GM21717 (cell line): ENCODE data around the gene CCDC106.

Experiments
- ATAC-seq: cut with Tn5 transposase; IDR thresholded peaks from one replicate; pipeline ENCODE4 v1.9.1; 2021; ENCODE audit warnings: mild to moderate bottlenecking, moderate library complexity; ENCODE audit not compliant: unreplicated experiment

Gene CCDC106

DNA sequence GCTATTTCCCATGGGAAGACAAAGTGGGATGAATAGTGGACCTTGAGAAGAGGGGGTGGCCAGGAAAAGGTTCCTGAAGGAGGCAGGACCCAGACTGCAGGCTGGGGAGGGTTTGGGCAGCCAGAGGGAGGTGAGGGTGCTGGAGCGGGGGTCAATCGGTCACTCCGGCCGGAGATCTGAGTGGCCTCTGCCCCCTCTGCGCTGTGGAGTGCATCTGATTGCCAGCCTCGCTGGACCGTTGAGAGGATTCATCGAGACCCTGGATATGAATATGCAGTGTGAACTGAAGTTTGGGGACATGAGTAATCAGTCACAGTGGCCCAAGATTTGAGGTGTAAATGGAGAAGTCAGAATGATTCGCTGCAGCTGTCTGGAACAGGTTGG is 12.7 kb upstream of the CCDC106 start:
- no peak for ATAC-seq

DNA sequence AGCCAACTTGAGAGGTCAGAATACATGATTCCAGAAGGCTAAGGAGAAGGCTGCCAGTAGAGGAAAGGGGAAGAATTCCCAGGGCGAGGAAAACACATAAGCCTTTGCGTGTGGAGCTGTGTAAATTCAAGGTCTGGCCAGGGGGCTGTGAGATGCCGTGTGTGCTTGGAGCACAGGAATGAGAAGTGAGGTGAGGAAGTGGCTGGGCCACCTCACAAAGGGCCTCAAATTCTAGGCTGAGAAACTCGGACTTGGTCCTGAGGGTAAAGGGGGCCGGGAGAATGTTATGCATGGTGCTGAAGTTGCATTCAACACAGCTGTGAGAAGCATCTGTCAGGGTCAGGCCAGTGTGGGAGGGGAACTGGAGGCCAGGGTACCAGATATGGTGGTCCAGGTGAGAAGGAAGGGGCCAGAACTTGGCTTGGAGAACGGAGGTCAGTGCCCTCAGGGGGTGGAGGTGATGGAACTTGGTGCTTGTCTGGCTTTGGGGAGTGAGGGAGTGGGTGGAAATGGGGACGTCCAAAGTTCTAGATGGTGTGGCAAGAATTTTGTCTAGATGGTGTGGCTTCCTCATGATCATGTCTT is 12.1 kb upstream of the CCDC106 start:
- no peak for ATAC-seq

DNA sequence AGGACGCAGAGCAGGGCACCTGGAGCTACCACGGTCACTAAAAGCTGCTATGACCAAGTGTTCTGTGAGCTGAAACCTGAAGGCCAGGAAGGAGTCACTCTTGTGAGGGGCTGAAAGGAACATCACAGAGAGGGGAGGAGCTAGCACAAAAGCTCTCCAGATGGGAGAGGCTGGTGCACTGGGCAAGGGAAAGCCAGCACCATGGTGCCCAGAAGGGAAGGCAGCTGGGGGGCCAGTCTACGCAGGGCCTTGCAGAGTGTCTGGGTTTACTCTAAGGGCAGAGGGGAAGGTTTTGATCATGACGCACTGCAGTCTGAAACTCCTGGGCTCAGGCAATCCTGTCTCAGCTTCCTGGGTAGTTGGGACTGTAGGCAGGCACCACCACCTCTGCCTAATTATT is 11.3 kb upstream of the CCDC106 start:
- no peak for ATAC-seq

DNA sequence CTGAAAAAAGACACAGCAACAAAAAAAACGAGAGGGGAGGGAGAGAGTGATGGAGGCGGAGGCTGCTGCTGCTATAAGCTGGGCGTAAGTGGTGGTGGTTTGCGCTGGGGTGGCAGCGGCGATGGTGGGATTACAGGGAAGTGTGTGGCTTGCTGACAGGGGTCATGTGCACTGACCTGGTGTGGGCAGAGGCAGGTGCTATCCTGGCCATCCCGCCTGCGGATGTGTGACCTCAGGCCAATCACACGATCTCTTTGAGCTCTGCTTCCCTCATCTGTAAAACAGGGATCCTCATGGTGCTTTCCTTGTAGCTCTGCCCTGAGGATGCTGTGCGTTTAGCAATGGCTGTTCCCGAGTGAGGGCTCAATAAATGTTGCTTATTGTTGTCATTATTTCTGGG is 10.5 kb upstream of the CCDC106 start:
- no peak for ATAC-seq

DNA sequence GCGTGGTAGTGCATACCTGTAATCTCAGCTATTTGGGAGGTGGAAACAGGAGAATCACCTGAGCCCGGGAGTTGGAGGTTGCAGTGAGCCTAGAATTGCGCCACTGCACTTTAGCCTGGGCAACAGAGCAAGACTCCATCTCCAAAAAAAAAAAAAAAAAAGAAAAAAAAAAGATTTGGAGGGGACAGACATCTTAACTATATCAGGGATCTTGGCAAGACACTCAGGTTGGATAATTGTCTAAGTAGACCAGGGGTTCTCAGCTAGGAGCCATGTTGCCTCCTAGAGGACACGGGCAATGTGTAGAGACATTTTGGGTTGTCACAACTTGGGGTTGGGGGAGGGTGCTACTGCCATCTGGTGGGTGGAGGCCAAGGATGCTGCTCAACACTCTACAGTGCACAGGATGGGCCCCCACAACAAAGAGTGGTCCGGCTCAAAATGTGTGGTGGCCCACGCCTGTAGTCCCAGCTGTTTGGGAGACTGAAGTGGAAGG is 9.1 kb upstream of the CCDC106 start:
- ATAC-seq, result no peak

DNA sequence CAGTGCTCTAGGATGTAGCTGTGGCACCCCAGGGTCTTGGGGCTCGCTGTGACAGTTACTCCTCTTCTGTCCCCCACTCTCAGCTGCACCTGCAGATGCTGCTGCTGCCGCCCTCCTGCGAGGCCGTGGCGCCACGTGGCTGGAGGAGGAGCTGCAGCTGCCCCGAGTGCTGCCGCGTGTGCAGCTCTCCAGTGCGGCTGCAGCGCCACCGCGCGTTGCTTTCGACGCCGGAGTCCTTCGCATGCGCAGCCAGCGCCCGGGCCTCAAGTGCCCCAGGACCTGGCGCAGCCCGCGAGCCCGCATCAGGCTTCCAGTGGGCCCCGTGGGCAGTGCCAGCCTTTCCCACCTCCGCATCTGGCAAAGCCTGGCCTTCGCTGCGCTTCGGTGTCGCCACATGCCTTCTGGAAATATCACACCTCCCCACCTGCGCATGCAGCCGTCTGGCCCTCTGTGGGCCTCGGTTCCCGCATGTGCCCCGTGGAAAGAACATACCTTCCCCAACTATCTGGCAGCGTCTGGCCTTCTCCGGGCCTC is 7.9 kb upstream of the CCDC106 start:
- no peak for ATAC-seq

DNA sequence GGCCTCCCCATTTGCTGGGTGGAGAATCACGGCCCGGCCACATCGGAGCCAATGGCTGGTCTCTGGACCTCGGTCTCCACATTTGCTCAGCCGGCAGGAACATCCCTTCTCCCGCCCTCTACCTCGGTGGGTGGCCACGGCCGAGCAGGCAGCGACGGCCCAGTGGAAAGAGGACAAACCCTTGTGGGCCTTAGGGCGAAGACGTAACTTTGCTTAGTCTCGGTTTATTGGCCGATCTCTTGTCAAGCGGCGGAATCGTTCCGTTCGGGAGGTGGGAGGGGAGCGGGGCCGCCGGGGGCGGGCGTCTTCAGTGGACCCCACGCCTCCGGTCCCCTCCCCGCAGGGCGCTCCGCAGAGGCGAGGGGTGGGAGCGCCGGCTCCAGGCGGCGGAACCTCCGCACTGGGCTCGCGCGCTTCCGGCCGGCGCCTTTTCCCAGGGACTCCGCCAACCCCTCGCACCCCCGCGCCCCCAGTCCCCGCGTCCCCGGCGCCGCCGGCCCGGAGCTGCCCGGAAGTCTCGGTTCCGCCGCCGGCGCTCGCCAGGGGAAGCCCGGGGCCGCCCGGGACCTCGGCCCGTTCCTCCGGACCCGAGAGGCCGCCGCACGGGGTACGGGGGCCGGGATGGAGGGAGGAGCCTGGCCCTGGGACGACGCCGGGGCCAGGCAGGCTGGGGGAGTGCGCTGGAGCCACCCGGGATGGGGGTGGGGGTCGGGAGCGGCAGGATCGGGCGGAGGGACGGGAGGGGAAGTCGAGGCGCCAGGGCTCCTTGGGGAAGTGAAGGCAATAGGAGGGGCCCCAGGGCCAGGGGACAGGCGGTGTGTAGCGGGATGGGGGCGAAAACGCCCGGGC is 7.2 kb upstream of the CCDC106 start, which contains the start of gene ZNF580:
Gene ZNF580, plus strand, starts transcription at position 426 of the 849 bp plus-strand sequence. CDS start 1,507 bp downstream, outside the sequence.
- ATAC-seq, result no peak

DNA sequence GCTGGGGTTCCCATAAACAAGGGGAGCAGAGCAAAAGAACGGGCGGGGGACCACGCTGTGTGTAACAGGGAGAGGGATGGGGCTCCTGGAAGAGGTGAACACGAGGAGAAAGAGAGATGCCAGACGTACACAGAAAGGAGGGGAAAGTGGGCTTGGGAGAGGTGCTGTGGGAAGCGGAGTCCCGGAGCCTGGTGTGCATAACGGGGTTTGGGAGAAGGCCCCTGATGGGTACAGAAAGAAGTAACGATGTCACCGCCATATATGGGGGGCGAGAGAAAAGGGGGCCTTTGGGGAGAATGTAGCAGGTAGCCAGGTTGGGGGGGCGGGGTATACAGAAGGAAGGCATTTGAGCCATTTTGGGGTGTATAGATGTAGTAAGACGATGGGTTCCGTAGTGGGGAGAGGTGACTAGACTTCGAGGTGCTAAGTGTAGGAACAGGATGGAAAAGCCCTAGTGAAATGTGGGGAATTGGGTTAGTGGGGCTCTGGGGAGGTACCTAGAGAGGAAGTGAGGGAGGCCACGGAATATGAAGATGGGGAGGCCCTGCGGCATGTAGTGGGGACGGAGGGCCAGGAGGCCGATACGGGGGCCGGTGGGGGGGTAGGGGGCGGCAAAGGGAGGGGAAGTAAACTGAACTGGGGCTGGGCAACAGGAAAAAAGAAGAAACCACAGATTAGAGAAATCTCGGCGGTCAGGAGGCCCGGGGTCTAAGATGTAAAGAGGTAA is 6.4 kb upstream of the CCDC106 start:
- no peak for ATAC-seq

DNA sequence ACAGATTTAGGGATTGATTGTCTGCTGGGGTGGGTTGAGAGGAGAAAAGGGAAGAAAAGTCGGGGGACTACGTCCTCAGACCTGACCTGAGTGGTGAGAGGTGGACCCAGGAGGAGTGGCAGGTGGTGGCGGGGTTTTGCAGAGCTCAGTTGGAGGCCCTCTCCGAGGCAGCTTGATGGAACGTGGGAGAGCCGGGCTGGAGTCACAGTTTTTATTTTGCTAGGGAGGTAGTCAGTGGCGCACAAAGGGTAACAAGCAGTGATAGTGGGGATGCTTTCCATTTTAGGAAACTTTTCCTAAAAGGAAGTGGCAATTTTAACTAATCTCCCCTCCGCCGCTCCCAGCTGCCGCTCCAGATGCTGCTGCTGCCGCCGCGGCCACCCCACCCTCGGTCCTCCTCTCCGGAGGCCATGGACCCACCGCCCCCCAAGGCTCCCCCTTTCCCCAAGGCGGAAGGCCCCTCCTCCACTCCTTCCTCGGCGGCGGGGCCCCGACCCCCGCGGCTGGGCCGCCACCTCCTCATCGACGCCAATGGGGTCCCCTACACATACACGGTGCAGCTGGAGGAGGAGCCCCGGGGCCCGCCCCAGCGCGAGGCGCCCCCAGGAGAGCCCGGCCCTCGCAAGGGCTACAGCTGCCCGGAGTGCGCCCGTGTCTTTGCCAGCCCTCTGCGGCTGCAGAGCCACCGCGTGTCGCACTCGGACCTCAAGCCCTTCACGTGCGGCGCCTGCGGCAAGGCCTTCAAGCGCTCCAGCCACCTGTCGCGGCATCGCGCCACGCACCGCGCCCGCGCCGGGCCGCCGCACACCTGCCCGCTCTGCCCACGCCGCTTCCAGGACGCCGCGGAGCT is 5.6 kb upstream of the CCDC106 start:
- ATAC-seq, result no peak

DNA sequence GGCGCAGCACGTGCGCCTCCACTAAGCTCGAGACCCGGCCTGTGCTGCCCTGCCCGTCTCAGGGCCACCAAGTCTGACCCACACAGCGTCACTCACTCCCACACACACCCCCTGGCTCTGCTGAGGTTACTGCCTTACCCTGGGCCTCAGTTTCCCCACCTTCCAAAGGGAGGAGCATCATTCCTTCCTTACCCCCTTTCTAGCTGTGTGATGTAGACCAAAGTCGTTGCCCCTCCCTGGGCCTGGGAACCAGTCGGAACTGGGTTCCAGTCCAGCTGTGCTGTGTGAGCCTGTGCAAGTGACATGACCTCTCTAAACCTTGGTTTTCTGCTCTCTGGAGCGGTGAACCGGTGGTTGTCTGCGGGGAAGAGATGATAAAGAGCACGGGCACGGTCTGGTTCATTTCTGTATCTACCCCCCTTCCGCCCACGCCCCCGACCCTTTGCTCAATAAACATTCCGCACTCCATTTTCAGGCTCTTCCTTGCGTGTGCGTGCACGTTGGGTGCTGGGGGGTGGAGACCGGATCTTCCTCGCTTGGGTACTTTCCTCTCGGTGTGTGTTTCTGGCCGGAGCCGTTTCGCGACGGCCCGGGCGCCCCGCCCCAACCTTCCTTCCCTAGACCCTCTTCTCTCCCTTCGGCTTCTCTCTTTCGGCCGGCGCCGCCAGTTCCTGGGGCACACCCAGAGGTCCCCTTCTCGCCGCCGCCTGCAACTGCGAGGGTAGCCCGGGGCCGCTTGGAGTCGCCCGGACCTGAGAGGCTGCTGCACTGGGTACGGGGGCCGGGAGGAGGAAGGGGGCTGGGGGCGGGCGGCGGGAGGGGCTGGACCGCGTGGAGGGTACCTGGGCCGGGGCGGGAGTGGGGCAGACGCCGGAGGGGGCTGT is 4.8 kb upstream of the CCDC106 start, which contains the start of gene ZNF581:
Gene ZNF581, plus strand, starts transcription at position 647 of the 884 bp plus-strand sequence. CDS start 923 bp downstream, outside the sequence.
- ATAC-seq, result peak; percentile 22

DNA sequence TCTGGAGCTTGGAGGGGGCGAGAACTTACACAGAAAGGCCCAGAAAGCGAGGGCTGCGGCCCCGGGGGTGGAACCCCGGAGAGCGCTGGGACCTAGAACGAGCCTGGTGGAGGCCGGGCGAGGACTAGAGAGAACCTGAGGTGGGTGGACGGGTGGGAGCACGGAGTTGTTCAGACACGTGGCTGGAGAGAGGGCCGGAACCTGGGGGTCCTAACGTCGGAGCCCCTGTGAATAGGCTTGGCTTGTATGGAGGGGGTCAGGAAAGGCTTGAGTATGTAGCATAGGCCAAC is 4.2 kb upstream of the CCDC106 start:
- ATAC-seq, result no peak

DNA sequence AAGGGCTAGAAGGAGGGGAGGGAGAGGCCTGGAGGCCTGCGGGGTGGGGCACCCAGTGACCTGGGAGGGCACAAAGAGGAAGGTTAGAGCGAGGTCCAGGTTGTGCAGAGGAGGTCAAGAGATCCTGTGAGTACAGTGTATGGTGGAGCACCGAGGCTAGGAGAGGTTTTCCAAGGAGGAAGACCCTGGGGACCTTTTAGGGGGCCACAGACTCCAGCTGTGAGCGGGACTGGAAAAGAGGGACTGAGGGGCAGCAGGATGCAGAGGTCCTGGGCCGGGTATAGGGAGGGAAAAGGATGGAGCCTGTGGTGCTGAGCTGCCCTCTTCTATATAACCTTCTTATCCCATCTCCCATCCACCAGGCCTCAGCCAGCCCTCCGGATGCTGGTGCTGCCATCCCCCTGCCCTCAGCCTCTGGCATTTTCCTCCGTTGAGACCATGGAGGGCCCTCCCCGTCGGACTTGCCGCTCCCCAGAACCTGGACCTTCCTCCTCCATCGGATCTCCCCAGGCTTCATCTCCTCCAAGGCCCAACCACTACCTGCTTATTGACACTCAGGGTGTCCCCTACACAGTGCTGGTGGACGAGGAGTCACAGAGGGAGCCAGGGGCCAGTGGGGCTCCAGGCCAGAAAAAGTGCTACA is 3.7 kb upstream of the CCDC106 start:
- ATAC-seq, result no peak

DNA sequence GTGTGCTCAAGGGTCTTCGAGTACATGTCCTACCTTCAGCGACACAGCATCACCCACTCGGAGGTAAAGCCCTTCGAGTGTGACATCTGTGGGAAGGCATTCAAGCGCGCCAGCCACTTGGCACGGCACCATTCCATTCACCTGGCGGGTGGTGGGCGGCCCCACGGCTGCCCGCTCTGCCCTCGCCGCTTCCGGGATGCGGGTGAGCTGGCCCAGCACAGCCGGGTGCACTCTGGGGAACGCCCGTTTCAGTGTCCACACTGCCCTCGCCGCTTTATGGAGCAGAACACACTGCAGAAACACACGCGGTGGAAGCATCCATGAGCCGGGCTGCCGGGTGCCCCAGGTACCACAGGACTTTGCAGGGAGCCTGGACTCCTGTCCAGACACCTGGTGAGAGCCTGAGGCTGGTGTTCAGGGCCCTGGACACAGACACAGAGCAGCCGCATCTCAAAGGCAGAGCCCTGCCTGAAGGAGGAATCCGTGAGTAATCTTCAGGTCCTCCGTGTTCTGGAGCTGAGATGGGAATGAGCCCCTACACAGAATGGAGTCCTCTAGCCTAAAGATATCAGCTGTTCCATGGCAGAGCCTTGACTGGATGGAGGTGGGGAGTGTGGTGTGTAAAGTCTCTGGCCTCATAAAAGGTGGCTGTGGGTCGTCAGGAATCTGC is 3.0 kb upstream of the CCDC106 start:
- ATAC-seq, result no peak

DNA sequence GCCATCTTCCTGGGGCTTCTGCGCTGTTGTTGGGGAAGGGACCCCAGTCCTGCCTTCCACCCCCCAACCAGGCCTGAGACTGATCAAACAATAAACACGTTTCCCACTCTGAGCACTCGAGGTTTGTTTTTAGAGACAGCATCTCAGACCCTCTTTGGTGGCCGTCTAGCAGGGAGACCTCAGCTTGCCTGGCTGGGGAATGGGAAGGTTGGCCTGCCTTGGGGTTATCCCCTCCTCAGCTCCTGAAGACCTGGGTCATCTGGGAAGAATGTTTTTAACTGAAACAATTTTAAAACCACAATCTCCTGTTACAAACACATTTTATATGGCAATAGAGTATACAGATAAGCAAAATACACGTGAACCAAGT is 2.5 kb upstream of the CCDC106 start:
- ATAC-seq, result no peak

DNA sequence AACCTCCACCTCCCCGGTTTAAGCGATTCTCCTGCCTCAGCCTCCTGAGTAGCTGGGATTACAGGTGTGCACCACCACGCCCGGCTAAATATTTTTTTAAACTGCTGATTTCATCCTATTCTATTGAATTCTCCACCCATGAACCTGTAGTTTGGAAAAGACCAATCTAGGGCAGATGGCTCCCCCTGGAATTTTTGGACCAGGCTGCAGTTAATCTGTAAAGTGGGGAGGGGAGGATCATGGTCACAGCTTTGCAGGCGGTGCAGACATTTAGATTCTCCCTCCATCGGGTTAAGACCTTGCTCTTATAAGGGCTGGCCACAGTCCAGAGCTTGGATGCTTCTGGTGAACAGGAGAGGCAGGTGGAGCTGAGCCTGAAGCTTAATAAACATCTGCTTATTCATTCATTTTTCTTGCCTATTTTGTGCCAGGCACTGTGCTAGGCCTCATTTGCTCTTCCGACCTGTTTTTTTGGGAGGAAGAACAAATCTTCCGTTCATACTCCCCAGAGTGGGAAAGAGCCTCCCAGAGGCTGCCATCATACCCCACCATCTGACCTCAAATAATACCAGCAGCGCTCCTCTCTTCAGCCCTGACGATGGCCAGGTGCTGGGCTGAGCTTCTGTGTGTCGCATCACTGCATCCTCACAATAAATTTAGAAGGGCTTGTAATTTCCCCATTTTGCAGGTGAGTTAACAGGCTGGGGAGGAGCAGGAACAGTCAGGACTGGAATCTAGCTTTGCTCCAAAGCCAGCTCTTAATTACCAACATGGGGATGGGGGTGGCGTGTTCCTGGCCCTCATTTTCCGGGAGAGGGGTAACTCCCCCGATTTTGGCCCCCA is 902 bp upstream of the CCDC106 start:
- no peak for ATAC-seq

DNA sequence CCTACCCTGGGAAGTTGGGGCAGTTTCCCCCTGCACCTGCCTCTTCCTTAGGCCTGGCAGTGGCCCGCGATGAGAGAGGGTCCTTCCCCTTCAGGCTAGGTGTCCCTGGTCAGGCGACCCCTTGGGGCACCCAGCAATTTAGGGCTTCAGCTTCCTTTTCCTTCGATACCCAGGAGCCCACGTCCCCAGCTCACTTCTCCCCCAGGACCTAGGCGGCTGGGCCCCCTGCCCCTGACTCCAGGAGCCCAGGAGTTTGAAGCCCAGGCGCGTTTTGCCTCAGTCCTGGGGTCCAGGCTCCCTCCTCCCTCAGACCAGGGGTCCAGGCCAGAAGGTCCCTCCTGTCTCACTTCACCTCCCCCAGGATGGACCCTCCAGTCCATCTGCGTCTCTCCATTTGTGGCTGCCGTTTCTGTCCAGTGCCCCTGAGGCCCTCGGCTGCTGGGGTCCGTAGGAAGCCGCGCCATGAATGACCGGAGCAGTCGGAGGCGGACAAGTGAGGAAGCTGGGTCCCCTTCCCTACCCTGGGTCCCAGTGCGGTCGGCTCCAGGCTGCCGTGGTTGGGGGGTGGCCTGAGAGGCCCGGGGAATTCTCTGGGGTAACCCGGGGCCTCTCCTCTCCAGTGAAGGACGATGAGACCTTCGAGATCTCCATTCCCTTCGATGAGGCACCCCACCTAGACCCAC is 714 bp downstream of the CCDC106 start:
- ATAC-seq, result no peak
